ENCODE results near the gene MGAT5B. TPM values are rescaled to one million over a fixed set of nuclear protein-coding genes. Genes with fewer than 3 reads are reported as not detected.

Gene MGAT5B, protein sequence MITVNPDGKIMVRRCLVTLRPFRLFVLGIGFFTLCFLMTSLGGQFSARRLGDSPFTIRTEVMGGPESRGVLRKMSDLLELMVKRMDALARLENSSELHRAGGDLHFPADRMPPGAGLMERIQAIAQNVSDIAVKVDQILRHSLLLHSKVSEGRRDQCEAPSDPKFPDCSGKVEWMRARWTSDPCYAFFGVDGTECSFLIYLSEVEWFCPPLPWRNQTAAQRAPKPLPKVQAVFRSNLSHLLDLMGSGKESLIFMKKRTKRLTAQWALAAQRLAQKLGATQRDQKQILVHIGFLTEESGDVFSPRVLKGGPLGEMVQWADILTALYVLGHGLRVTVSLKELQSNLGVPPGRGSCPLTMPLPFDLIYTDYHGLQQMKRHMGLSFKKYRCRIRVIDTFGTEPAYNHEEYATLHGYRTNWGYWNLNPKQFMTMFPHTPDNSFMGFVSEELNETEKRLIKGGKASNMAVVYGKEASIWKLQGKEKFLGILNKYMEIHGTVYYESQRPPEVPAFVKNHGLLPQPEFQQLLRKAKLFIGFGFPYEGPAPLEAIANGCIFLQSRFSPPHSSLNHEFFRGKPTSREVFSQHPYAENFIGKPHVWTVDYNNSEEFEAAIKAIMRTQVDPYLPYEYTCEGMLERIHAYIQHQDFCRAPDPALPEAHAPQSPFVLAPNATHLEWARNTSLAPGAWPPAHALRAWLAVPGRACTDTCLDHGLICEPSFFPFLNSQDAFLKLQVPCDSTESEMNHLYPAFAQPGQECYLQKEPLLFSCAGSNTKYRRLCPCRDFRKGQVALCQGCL
- total RNA-seq, result 1.5 TPM

DNA sequence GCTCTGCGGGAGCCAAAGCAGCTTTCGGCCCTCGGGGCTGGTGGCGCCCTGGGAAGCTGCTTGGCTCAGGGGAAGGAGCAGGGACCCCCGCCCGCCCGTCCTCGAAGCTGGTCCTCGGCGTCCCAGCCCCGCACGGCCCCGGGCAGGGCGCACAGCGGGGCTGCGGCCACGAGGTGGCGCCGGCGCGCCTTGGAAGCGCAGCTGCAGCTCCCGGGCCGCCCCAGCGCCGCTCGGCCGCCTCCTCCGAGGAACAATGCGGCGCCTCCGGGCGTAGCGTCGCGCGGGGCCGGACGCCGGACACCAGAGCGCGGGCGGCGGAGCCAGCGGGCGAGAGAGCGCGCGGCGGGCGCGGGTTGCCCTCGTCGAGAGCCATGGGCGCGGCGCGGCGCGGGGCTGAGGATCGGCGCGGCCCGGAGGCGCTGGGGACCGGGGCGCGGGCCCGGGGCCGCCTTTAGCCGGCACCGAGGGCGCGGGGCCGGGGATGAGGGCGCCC lies at the start of gene MGAT5B:
TSS of gene MGAT5B (plus strand) at position 229 of the 493 bp plus-strand sequence. CDS start 626 bp downstream, outside the sequence.

Other genes starting within 250 kb of the MGAT5B start
- 0.12 TPM for gene ST6GALNAC1, start 224.6 kb upstream of the MGAT5B start, total RNA-seq
- gene MXRA7, start 157.4 kb upstream of the MGAT5B start, total RNA-seq, result 67.4 TPM
- gene JMJD6, start 141.8 kb upstream of the MGAT5B start, total RNA-seq, result 25.2 TPM
- 32.1 TPM for gene METTL23, start 141.6 kb upstream of the MGAT5B start, total RNA-seq
- 437 TPM for gene SRSF2, start 131.1 kb upstream of the MGAT5B start, total RNA-seq
- gene MFSD11, start 130.3 kb upstream of the MGAT5B start, total RNA-seq, result 43.8 TPM